ENCODE data around the gene SH3RF2. TPM values are rescaled to one million over a fixed set of nuclear protein-coding genes. Genes with fewer than 3 reads are reported as not detected.

The SH3RF2 gene
- total RNA-seq, 6 donors from 2014 or later, result 9.2 to 19.3 (median 14.3) TPM

GRCh38 chr5:145919413-145919812 is 17.0 kb upstream of the SH3RF2 start:
- Histone ChIP-seq H3K4me1 (peaks cover 0 to under 1% (median 0%) of the 10 kb centered on the region in 4 donors), H3K4me3 (no peak overlapping the region), H3K27me3 (no peaks in the 10 kb centered on the region), H3K36me3 (no peaks in the 10 kb centered on the region), H3K27ac (no peak overlapping the region), H3K9me3 (no peaks in the 10 kb centered on the region)
- WGBS, 2 donors, result 79 to 80% methylated on average over 6 of the region's 6 CpGs
- no peak for TF ChIP-seq POLR2A (IDR thresholded peaks at IDR 0.05)
- TF ChIP-seq POLR2AphosphoS5 (IDR thresholded peaks at IDR 0.05), result no peak
- no peak for TF ChIP-seq CTCF (IDR thresholded peaks at IDR 0.05)
- TF ChIP-seq EP300 (IDR thresholded peaks at IDR 0.05), result no peak
- DNase-seq, result no peak
- ATAC-seq (ENCODE audit: low FRiP score in 2 of 2), result no peak

- no peak for ATAC-seq (ENCODE audit: low FRiP score in 2 of 2)
- peaks cover 0 to 10% (median 0%) of the 10 kb centered on the region in 4 donors for H3K4me1 ChIP-seq
- 73 to 79% methylated on average over 1 of the region's 1 CpG for WGBS, 2 donors
Measured at GRCh38 chr5:145920542-145921210, 15.7 kb upstream of the SH3RF2 start.

GRCh38 chr5:145921211-145921610 is 15.2 kb upstream of the SH3RF2 start:
- Histone ChIP-seq H3K4me1 (peaks cover 0 to 10% (median 0%) of the 10 kb centered on the region in 4 donors), H3K27me3 (no peaks in the 10 kb centered on the region), H3K4me3 (no peak overlapping the region), H3K27ac (no peak overlapping the region), H3K9me3 (no peaks in the 10 kb centered on the region), H3K36me3 (no peaks in the 10 kb centered on the region)
- ATAC-seq (ENCODE audit: low FRiP score in 2 of 2) (no peak), DNase-seq (no peak)
- WGBS, 2 donors, result 72 to 88% methylated on average over 2 of the region's 2 CpGs
- TF ChIP-seq CTCF (IDR thresholded peaks at IDR 0.05) (no peak), POLR2AphosphoS5 (IDR thresholded peaks at IDR 0.05) (no peak), EP300 (IDR thresholded peaks at IDR 0.05) (no peak), POLR2A (IDR thresholded peaks at IDR 0.05) (no peak)

More at GRCh38 chr5:145920542-145921210, 15.7 kb upstream of the SH3RF2 start:
- no peaks in the 10 kb centered on the region for H3K9me3 ChIP-seq
- no peak for TF ChIP-seq CTCF (IDR thresholded peaks at IDR 0.05)
- TF ChIP-seq POLR2AphosphoS5 (IDR thresholded peaks at IDR 0.05), result no peak
- TF ChIP-seq EP300 (IDR thresholded peaks at IDR 0.05), result no peak
- TF ChIP-seq POLR2A (IDR thresholded peaks at IDR 0.05), result no peak
- H3K4me3 ChIP-seq, result no peak overlapping the region
- no peak overlapping the region for H3K27ac ChIP-seq
- no peak for DNase-seq
- no peaks in the 10 kb centered on the region for H3K36me3 ChIP-seq
- no peaks in the 10 kb centered on the region for H3K27me3 ChIP-seq

- no peak overlapping the region for H3K27ac ChIP-seq
- ATAC-seq (ENCODE audit: low FRiP score in 2 of 2), result no peak
- WGBS, 2 donors, result 86 to 87% methylated on average over 2 of the region's 2 CpGs
- no peak overlapping the region for H3K4me3 ChIP-seq
- DNase-seq, result no peak
- TF ChIP-seq POLR2A (IDR thresholded peaks at IDR 0.05) (no peak), CTCF (IDR thresholded peaks at IDR 0.05) (no peak), POLR2AphosphoS5 (IDR thresholded peaks at IDR 0.05) (no peak), EP300 (IDR thresholded peaks at IDR 0.05) (no peak)
- no peaks in the 10 kb centered on the region for H3K9me3 ChIP-seq
- peaks cover 0 to 10% (median 0%) of the 10 kb centered on the region in 4 donors for H3K4me1 ChIP-seq
- H3K27me3 ChIP-seq, result no peaks in the 10 kb centered on the region
- no peaks in the 10 kb centered on the region for H3K36me3 ChIP-seq
Measured at GRCh38 chr5:145922059-145922458, 14.3 kb upstream of the SH3RF2 start.

DNA sequence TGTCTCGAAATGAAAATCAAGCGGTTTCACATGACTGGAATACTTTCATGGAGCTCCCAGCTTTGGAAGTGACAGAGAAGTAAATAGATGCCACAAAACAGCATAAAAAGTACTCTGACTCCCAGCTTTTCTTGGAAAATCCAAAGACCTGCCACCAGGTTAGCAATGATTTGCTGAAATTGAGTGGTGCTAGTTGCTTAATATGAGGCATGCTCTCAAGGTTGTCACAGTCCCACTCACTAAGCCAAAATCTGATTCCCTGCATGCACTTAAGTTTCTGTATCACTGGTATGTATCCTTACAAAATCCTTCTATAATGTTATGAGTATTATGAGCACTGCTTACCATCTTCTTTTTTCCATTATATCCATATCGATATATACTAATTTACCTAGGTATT is 13.0 kb upstream of the SH3RF2 start:
- no peak for DNase-seq
- Histone ChIP-seq H3K27ac (no peak overlapping the region), H3K36me3 (no peaks in the 10 kb centered on the region), H3K9me3 (no peaks in the 10 kb centered on the region), H3K27me3 (no peaks in the 10 kb centered on the region), H3K4me1 (peaks cover 0 to 10% (median 0%) of the 10 kb centered on the region in 4 donors), H3K4me3 (no peak overlapping the region)
- TF ChIP-seq POLR2AphosphoS5 (IDR thresholded peaks at IDR 0.05) (no peak), CTCF (IDR thresholded peaks at IDR 0.05) (no peak), POLR2A (IDR thresholded peaks at IDR 0.05) (no peak), EP300 (IDR thresholded peaks at IDR 0.05) (no peak)
- 91% methylated on average over 3 of the region's 3 CpGs for WGBS, 2 donors
- no peak for ATAC-seq (ENCODE audit: low FRiP score in 2 of 2)

Measured in upper lobe of left lung (tissue), 6 donors.